HG03103 (cell line): ENCODE results near the gene LRRC4C.

Experiments used
- ATAC-seq: cut with Tn5 transposase; IDR thresholded peaks from one replicate; pipeline ENCODE4 v1.9.1; 2021; ENCODE audit warnings: low read depth; ENCODE audit not compliant: unreplicated experiment

Gene LRRC4C

GRCh38 chr11:40759341-40759740 lies 700.1 kb downstream of the LRRC4C start:
- no peak for ATAC-seq

DNA sequence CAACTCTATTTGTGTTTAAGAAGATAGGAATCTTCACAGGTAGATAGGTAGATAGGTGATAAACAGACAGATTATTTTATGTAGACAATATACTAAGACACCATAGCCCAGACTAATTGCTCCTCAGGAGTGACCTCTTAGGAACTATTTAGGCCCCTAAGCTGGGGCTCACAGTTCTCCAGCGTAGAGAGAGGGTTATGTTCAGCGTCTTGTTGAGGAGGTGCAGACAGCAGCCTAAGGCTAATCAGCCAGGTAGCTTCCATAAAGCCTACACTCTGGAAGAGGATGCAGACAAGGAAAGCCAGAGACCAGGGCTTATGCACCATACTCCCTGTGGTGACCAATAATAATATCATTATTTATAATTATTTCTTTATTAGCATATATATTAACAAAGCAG lies 705.2 kb downstream of the LRRC4C start:
- ATAC-seq: no peak

DNA sequence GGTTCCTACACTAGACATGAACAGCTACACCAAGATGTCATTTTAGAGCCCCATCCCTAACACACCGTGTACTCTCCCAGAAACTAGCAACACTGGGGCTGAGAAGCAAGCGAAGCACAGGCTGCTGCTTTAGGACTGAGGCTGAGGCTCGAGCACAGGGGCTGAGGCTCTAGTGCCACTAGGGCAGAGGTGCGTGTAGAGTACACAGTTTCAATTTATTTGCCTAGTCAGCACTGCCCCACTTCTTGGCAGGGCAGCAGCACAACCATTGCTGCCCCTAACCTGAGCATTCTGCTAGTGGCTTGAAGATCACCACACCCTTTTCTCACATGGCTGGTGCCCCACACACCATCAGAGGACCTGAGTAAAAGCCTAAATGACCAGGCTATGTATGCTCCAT lies 713.2 kb downstream of the LRRC4C start:
- ATAC-seq: no peak

DNA sequence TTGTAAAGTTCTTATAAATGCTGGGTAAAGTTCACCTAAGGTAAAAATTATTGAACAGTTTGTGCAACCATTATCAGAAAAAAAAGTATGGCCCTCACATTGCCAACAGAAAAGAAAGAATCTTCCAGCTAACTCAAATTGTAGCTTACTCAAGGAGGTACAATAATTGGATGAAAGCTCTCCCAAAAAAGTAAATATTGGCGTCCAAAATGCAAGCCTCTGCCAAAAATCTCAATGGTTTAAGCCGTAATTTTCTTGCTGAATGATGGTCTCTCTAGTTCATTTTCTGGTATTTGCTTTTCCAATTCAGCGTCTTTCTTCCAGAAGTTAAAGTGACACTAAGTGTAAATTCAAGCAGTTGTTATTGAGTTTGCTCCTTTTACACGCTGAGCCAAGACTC lies 727.3 kb downstream of the LRRC4C start:
- ATAC-seq: no peak

DNA sequence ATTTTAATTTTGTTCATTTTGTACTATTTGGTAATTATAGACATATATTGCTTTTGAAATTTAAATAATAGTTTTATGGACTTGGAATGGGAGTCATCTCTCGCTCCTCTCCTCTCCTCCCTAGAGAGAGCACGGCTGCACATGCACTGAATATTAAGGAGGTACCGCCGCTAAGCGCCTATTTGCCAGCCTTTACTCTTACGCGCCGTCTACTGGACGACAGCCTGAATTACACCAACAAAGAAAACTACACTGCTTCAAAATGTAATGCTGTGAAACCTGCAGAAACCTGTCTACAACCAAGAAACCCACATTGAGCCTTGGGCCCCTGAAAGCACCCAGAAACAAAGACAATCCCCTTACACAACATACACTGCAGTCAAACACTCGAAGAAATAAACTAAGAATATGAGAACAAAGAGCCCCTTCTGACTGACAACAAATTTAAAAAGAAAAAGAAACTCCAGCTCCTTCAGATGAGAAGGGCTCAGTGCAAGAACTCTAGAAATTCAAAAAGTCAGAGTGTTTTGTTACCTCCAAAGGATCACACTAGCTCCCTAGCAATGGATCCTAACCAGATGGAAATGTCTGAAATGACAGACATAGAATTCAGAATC lies 737.2 kb downstream of the LRRC4C start:
- ATAC-seq: no peak

DNA sequence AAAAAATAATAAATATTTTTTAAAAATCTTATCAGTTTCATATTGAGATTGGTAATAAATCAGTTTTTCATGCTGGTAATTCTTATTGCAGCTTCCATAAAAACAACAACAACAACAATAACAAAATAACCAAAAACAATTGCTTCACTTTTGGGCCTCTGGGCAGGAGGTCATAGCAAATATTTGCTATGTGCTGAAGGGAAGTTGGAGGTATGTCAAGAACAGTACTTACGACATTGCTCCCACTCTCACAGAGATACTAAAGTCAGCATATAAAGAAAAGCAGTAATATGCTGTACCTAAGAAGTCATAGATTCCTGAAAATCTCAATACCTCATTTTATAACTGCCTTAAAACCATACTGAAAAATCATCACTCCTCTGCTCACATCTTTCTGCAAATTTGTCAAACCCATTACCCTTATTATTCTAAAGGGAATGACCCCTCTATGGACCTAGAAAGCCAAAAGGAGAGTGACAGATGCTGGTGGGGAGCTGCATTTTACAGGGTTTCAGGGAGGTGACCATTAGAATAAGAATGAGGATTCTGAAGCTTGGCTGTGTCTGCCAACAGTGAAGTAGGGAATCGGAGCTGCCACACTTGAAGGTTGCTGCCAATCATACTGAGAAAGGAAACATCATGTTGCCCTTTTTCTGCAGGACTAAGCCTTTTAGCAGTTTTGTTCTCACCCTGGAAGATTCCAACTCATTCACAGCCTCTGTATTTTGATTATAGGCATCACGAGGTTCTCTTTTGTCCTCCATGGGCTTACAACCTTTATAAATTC lies 742.9 kb downstream of the LRRC4C start:
- no peak for ATAC-seq

- ATAC-seq: no peak
These were observed 746.4 kb downstream of the LRRC4C start for GRCh38 chr11:40713083-40713482.

DNA sequence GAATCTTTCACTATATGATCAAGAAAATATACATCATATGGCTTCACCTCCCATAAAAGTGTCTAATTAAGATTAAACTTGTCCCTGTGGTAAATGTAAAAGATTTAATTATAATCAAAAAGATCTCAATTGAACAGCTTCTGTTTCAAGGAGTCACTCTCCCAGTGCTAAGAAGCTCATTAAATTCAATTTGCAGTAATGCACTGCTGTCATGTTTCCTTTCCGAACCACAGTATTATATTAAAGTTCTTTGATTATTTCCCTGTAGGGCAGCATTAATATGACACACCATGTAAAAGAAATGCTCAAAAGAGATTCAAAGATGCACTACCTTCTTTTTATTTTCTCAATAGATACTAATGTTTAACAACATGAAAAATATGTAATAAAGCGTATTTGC lies 758.4 kb downstream of the LRRC4C start:
- ATAC-seq: no peak

- no peak for ATAC-seq
These were observed 769.6 kb downstream of the LRRC4C start for GRCh38 chr11:40689823-40690222.

DNA sequence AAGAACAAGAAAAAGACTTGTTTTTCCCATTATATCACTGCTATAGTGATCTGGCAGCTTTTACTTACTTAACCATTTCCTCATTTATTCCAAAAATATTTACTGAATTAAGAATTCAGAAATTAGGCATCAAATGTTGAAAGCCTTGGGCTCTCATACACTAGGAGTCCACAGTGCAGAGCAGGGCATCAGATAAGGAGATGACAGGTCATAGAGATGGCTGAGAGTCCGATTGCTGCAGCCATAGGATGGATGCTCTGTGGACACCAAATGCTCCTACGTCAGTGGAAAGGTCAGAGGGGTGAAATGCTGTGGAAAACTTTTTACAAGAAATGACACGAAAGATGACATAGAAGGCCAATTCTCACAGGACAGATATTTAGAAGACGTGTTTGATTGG lies 771.1 kb downstream of the LRRC4C start:
- ATAC-seq: no peak

- no peak for ATAC-seq
These were observed 772.7 kb downstream of the LRRC4C start for GRCh38 chr11:40686765-40687164.

DNA sequence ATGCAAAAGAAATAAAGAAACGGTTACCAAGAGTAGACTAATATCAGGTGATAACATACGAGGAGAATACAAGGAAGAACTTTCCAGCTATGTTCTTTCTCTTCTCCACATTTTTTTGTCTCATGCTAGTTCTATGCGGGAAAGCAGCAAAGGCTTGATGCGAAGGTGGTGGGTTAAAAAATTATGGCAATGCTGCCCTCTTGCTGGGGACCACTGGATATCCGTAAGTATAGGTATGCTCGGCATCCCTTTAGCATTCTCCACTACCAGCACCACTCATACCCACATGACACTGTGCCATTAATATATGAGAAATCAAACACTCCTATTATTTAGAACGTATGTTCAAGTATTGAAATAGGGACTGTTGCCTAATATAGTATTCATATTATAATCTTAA lies 776.4 kb downstream of the LRRC4C start:
- ATAC-seq: no peak

DNA sequence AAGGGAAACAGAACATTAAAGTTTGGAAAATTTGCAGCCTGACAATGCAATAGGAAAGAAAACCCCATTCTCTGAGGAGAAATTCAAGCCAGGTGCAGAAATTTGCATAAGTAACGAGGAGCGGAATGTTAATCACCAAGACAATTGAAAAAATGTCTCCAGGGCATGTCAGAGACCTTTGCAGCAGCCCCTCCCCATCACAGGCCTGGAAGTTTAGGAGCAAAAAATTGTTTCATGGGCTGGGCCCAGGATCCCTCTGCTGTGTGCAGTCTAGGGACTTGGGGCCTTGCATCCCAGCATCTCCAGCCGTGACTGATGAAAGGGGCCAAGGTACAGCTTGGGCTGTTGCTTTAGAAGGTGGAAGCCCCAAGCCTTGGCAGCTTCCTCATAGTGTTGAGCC lies 780.2 kb downstream of the LRRC4C start:
- ATAC-seq: no peak

- no peak for ATAC-seq
These were observed 812.2 kb downstream of the LRRC4C start for GRCh38 chr11:40647295-40647694.

DNA sequence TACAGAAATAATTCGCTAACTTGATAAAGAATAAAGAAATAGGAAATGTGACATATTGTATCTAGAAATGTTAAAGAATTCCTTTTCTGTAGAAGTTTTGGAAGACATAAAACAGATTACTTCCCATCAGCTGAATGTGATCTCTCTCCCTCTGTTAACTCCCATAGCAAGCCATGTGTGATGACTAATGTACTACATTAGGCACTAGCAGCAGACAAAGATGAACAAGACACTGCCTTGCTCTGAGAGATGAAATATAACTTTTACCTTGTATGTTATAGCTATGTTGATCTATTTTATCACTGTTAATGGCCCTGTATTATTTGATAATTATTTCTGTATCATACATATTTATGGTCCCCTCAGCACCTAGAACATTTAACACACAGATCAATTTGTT lies 817.2 kb downstream of the LRRC4C start:
- no peak for ATAC-seq

DNA sequence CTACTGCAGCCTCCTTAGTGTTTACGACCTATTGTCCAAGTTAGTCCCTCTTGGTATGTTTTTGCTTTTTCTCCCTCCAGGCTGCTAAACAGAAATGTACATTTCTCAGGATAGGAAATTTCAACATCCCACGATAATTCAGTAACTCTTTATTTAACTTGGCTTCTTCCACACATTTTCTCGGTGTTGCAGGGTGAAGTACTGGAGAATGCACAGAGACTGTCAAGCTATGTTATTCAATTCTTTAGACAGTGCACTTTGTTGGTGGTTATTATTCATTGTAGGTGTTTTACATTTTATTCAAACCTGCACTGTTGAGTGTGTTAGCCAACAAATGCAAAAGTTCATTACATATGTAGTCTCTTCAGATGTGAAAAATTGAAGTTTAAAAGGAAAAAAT lies 839.8 kb downstream of the LRRC4C start:
- ATAC-seq: no peak

DNA sequence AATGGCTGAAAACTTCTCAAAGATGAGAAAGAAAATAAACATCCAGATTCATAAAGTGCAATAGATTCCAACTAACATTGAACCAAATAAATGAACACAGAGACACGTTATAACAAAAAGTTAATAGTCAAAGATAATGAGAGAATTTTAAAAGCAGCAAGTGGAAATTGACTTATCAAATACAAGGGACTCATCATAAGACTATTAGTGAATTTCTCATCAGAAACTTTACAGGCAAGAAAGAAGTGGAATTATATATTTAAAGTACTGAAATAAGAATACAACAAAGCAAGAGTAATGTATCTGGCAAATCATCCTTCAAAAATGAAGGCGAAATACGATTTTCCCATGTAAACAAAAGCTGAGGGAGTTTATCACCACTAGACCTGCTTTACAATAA lies 852.7 kb downstream of the LRRC4C start:
- ATAC-seq: no peak

GRCh38 chr11:40602866-40603552 lies 856.4 kb downstream of the LRRC4C start:
- ATAC-seq: no peak

GRCh38 chr11:40597546-40598113 lies 861.8 kb downstream of the LRRC4C start:
- no peak for ATAC-seq

- ATAC-seq: no peak
These were observed 886.1 kb downstream of the LRRC4C start for GRCh38 chr11:40573254-40573891.

DNA sequence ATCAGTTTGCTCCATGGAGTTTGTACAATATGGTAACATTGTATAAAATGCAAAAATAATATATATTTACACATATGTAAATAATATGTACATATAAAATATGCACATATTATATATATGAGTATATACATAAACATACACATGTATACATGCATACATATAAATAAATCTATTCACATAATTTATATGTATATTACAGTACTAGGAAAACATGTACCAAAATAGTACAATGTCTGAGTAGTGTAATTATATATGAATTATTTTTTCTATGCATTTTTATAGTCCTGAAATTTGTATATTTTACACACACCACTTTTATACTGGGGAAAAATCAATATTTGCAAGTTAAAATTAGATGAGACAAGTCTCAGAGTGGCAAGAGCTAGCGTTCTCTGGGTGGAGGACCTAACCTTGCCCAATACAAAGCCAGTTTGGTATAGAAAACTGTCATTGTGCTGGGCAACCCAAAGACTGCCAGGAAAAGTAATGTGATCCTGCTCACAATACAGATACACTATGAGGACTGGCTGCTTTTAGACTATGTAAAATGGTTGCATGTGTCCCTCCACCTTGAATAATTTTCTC lies 889.4 kb downstream of the LRRC4C start:
- ATAC-seq: no peak
